ENCODE measurements around the gene OSBPL7. TPM values are rescaled to one million over a fixed set of nuclear protein-coding genes. Genes with fewer than 3 reads are reported as not detected.

Gene OSBPL7
- total and polyA plus RNA-seq, 5 donors = 5.3 to 11.1 (median 7.6) TPM

- 90% methylated on average over 13 of the region's 13 CpGs for WGBS
- Histone ChIP-seq H3K4me3 (ENCODE audit: low read length) (no peak overlapping the region), H3K4me1 (ENCODE audit: control insufficient read depth, insufficient read depth, low read length) (peaks cover 3% of the 10 kb centered on the region), H3K9me3 (ENCODE audit: control insufficient read depth, low read length) (no peaks in the 10 kb centered on the region), H3K27ac (ENCODE audit: low read length) (no peak overlapping the region), H3K27me3 (ENCODE audit: control insufficient read depth, insufficient read depth) (no peaks in the 10 kb centered on the region)
- ATAC-seq = no peak
- peak in 2 of 3 donors; percentile 52 to 54 for DNase-seq
- intact Hi-C loops (cut with DNase I) = no loop called here
Observed at GRCh38 chr17:47838636-47839035, 17.0 kb upstream of the OSBPL7 start.

GRCh38 chr17:47837401-47838039, 15.9 kb upstream of the OSBPL7 start:
- ATAC-seq (peak in 1 of 2 donors; percentile 4), DNase-seq (peak in 2 of 3 donors; percentile 67 to 73)
- 57% methylated on average over 13 of the region's 13 CpGs for WGBS
- intact Hi-C loops (cut with DNase I) = no loop called here
- no peaks in the 10 kb centered on the region for H3K27me3 ChIP-seq (ENCODE audit: control insufficient read depth, insufficient read depth)
- no peak overlapping the region for H3K4me3 ChIP-seq (ENCODE audit: low read length)
- peaks cover 3% of the 10 kb centered on the region for H3K4me1 ChIP-seq (ENCODE audit: control insufficient read depth, insufficient read depth, low read length)
- peak overlapping the region; percentile 20 for H3K27ac ChIP-seq (ENCODE audit: low read length)
- H3K9me3 ChIP-seq (ENCODE audit: control insufficient read depth, low read length) = no peaks in the 10 kb centered on the region

- Histone ChIP-seq H3K27me3 (ENCODE audit: control insufficient read depth, insufficient read depth) (no peaks in the 10 kb centered on the region), H3K4me1 (ENCODE audit: control insufficient read depth, insufficient read depth, low read length) (peaks cover 7% of the 10 kb centered on the region), H3K4me3 (ENCODE audit: low read length) (no peak overlapping the region), H3K27ac (ENCODE audit: low read length) (no peak overlapping the region), H3K9me3 (ENCODE audit: control insufficient read depth, low read length) (no peaks in the 10 kb centered on the region)
- ATAC-seq (no peak), DNase-seq (peak in 1 of 3 donors; percentile 41)
- WGBS = 78% methylated on average over 6 of the region's 6 CpGs
- intact Hi-C loops (cut with DNase I) = no loop called here
Observed at GRCh38 chr17:47836601-47837000, 15.0 kb upstream of the OSBPL7 start.

- 50% methylated on average over 5 of the region's 5 CpGs for WGBS
- intact Hi-C loops (cut with DNase I) = no loop called here
- Histone ChIP-seq H3K9me3 (ENCODE audit: control insufficient read depth, low read length) (no peaks in the 10 kb centered on the region), H3K27ac (ENCODE audit: low read length) (no peak overlapping the region), H3K27me3 (ENCODE audit: control insufficient read depth, insufficient read depth) (no peaks in the 10 kb centered on the region), H3K4me1 (ENCODE audit: control insufficient read depth, insufficient read depth, low read length) (peaks cover 7% of the 10 kb centered on the region), H3K4me3 (ENCODE audit: low read length) (no peak overlapping the region)
- DNase-seq (no peak), ATAC-seq (no peak)
Observed at GRCh38 chr17:47834756-47835155, 13.2 kb upstream of the OSBPL7 start.

- Histone ChIP-seq H3K27me3 (ENCODE audit: control insufficient read depth, insufficient read depth) (no peaks in the 10 kb centered on the region), H3K9me3 (ENCODE audit: control insufficient read depth, low read length) (no peaks in the 10 kb centered on the region), H3K27ac (ENCODE audit: low read length) (no peak overlapping the region), H3K4me3 (ENCODE audit: low read length) (peak overlapping the region; percentile 33), H3K4me1 (ENCODE audit: control insufficient read depth, insufficient read depth, low read length) (peaks cover 7% of the 10 kb centered on the region)
- DNase-seq (no peak), ATAC-seq (peak; percentile 5 to 8)
- intact Hi-C loops (cut with DNase I) = no loop called here
- WGBS = 8% methylated on average over 7 of the region's 7 CpGs
Observed at GRCh38 chr17:47831934-47832327, 10.3 kb upstream of the OSBPL7 start.

- intact Hi-C loops (cut with DNase I) = no loop called here
- DNase-seq (peak; percentile 95 to 98 (median 97)), ATAC-seq (peak; percentile 95 to 96)
- H3K9me3 ChIP-seq (ENCODE audit: control insufficient read depth, low read length) = no peaks in the 10 kb centered on the region
- under 1% methylated on average over 42 of the region's 42 CpGs for WGBS
- H3K4me1 ChIP-seq (ENCODE audit: control insufficient read depth, insufficient read depth, low read length) = peaks cover 7% of the 10 kb centered on the region
- H3K27ac ChIP-seq (ENCODE audit: low read length) = peak within 1 kb of the TSS; percentile 4
- H3K27me3 ChIP-seq (ENCODE audit: control insufficient read depth, insufficient read depth) = no peaks in the 10 kb centered on the region
- peak within 1 kb of the TSS; percentile 47 for H3K4me3 ChIP-seq (ENCODE audit: low read length)
Observed at GRCh38 chr17:47831003-47831933, 9.7 kb upstream of the OSBPL7 start, which contains the start of the genes LRRC46 and MRPL10. Gene LRRC46, plus strand, starts transcription at chr17:47831670. Its CDS starts 320 bp downstream, at chr17:47831990. Gene MRPL10, minus strand, starts transcription at chr17:47831541. Its CDS starts 30 bp downstream, at chr17:47831511.

- H3K4me1 ChIP-seq (ENCODE audit: control insufficient read depth, insufficient read depth, low read length) = peaks cover 7% of the 10 kb centered on the region
- no peaks in the 10 kb centered on the region for H3K27me3 ChIP-seq (ENCODE audit: control insufficient read depth, insufficient read depth)
- H3K4me3 ChIP-seq (ENCODE audit: low read length) = peak overlapping the region; percentile 47
- intact Hi-C loops (cut with DNase I) = no loop called here
- ATAC-seq = no peak
- DNase-seq = no peak
- H3K9me3 ChIP-seq (ENCODE audit: control insufficient read depth, low read length) = no peaks in the 10 kb centered on the region
- 71% methylated on average over 18 of the region's 18 CpGs for WGBS
- H3K27ac ChIP-seq (ENCODE audit: low read length) = no peak overlapping the region
Observed at GRCh38 chr17:47830396-47831002, 8.9 kb upstream of the OSBPL7 start.

- DNase-seq (no peak), ATAC-seq (no peak)
- intact Hi-C loops (cut with DNase I) = no loop called here
- peaks cover 7% of the 10 kb centered on the region for H3K4me1 ChIP-seq (ENCODE audit: control insufficient read depth, insufficient read depth, low read length)
- no peaks in the 10 kb centered on the region for H3K9me3 ChIP-seq (ENCODE audit: control insufficient read depth, low read length)
- H3K27ac ChIP-seq (ENCODE audit: low read length) = no peak overlapping the region
- no peak overlapping the region for H3K4me3 ChIP-seq (ENCODE audit: low read length)
- WGBS = 80% methylated on average over 3 of the region's 3 CpGs
- H3K27me3 ChIP-seq (ENCODE audit: control insufficient read depth, insufficient read depth) = no peaks in the 10 kb centered on the region
Observed at GRCh38 chr17:47829870-47830269, 8.3 kb upstream of the OSBPL7 start.

- intact Hi-C loops (cut with DNase I) = no loop called here
- WGBS = 92% methylated on average over 4 of the region's 4 CpGs
- no peak for ATAC-seq
Observed at GRCh38 chr17:47823519-47823918, 1.9 kb upstream of the OSBPL7 start.

GRCh38 chr17:47822785-47823184, 1.2 kb upstream of the OSBPL7 start:
- H3K27me3 ChIP-seq (ENCODE audit: control insufficient read depth, insufficient read depth) = no peaks in the 10 kb centered on the region
- WGBS = 85% methylated on average over 4 of the region's 4 CpGs
- peaks cover 9% of the 10 kb centered on the region for H3K4me1 ChIP-seq (ENCODE audit: control insufficient read depth, insufficient read depth, low read length)
- H3K27ac ChIP-seq (ENCODE audit: low read length) = no peak overlapping the region
- H3K9me3 ChIP-seq (ENCODE audit: control insufficient read depth, low read length) = no peaks in the 10 kb centered on the region
- intact Hi-C loops (cut with DNase I) = no loop called here
- ATAC-seq (no peak), DNase-seq (peak in 1 of 3 donors; percentile 34)
- no peak overlapping the region for H3K4me3 ChIP-seq (ENCODE audit: low read length)

More at GRCh38 chr17:47823519-47823918, 1.9 kb upstream of the OSBPL7 start:
- peaks cover 9% of the 10 kb centered on the region for H3K4me1 ChIP-seq (ENCODE audit: control insufficient read depth, insufficient read depth, low read length)
- no peak overlapping the region for H3K27ac ChIP-seq (ENCODE audit: low read length)
- DNase-seq = peak in 1 of 3 donors; percentile 5
- H3K9me3 ChIP-seq (ENCODE audit: control insufficient read depth, low read length) = no peaks in the 10 kb centered on the region
- H3K4me3 ChIP-seq (ENCODE audit: low read length) = no peak overlapping the region
- H3K27me3 ChIP-seq (ENCODE audit: control insufficient read depth, insufficient read depth) = no peaks in the 10 kb centered on the region

Measured in right cardiac atrium (tissue), 5 donors.